ENCODE results near the gene ARHGEF16. TPM values are rescaled to one million over a fixed set of nuclear protein-coding genes. Genes with fewer than 3 reads are reported as not detected.

ARHGEF16 gene
- total RNA-seq, 4 donors from 2014 or later = 8.4 to 24.6 (median 22.4) TPM

- Histone ChIP-seq H3K4me3 (no peak overlapping the region), H3K27me3 (no peaks in the 10 kb centered on the region), H3K27ac (no peak overlapping the region), H3K9me3 (peaks cover 0 to 11% (median 0%) of the 10 kb centered on the region in 3 donors), H3K4me1 (peaks cover 7 to 25% (median 9%) of the 10 kb centered on the region in 3 donors), H3K36me3 (peaks cover 0 to 47% (median 0%) of the 10 kb centered on the region in 3 donors)
- DNase-seq = no peak
- TF ChIP-seq, protein P1, sequence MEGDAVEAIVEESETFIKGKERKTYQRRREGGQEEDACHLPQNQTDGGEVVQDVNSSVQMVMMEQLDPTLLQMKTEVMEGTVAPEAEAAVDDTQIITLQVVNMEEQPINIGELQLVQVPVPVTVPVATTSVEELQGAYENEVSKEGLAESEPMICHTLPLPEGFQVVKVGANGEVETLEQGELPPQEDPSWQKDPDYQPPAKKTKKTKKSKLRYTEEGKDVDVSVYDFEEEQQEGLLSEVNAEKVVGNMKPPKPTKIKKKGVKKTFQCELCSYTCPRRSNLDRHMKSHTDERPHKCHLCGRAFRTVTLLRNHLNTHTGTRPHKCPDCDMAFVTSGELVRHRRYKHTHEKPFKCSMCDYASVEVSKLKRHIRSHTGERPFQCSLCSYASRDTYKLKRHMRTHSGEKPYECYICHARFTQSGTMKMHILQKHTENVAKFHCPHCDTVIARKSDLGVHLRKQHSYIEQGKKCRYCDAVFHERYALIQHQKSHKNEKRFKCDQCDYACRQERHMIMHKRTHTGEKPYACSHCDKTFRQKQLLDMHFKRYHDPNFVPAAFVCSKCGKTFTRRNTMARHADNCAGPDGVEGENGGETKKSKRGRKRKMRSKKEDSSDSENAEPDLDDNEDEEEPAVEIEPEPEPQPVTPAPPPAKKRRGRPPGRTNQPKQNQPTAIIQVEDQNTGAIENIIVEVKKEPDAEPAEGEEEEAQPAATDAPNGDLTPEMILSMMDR (IDR thresholded peaks at IDR 0.05) = peak; percentile 97 to 100 (median 98)
- no peak for TF ChIP-seq POLR2A (IDR thresholded peaks at IDR 0.05)
- 0 to 9% methylated on average over 3 to 18 of the region's 41 CpGs for WGBS, 2 donors
- intact Hi-C loops (cut with DNase I) = loop anchor here (5.0 to 10.0 kb wide), 2 partner anchors 126 to 233 kb away; no protein-coding TSS in a partner anchor
Observed at GRCh38 chr1:3491291-3492246, 37.1 kb downstream of the ARHGEF16 start.

DNA sequence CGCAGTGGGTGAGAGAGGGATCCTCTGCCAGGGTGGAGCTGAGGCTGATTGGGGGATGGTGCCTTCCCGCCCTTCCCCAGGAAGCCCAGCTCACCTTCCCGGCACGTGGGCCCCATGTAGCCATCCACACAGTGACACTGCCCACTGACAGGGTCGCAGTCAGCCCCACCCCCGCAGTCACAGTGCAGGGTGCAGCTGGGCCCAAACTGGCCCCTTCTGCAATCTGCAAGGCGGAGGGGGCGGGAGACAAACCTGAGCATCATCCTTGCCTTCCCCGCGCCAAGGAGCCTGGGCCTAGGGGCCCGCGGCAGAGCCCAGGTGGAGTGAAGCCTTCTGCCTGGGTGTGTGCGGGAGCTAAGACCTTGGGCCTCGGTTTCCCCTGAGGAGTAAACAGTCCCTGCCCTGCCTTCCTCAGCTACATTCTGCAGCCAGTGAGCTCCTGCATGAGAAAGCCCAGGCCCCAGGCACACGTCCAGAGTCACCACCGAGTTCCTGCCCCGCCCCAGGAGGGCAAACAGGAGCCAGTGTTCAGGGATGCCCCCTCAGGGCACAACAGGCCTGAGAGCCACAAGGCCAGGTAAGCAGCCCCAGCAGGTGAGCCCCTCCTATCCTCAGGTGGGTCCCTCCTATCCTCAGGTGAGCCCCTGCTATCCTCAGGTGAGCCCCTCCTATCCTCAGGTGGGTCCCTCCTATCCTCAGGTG lies 38.2 kb downstream of the ARHGEF16 start:
- TF ChIP-seq, protein P1 (IDR thresholded peaks at IDR 0.05) = no peak
- TF ChIP-seq POLR2A (IDR thresholded peaks at IDR 0.05) = no peak
- H3K27ac ChIP-seq = no peak overlapping the region
- no peaks in the 10 kb centered on the region for H3K27me3 ChIP-seq
- H3K9me3 ChIP-seq = peaks cover 0 to 11% (median 0%) of the 10 kb centered on the region in 3 donors
- 44 to 56% methylated on average over 3 to 4 of the region's 17 CpGs for WGBS, 2 donors
- H3K4me1 ChIP-seq = peaks cover 7 to 25% (median 9%) of the 10 kb centered on the region in 3 donors
- H3K4me3 ChIP-seq = no peak overlapping the region
- no peak for DNase-seq
- intact Hi-C loops (cut with DNase I) = loop anchor here (5.0 to 10.0 kb wide), 2 partner anchors 125 to 232 kb away; no protein-coding TSS in a partner anchor
- H3K36me3 ChIP-seq = peaks cover 0 to 58% (median 0%) of the 10 kb centered on the region in 3 donors

DNA sequence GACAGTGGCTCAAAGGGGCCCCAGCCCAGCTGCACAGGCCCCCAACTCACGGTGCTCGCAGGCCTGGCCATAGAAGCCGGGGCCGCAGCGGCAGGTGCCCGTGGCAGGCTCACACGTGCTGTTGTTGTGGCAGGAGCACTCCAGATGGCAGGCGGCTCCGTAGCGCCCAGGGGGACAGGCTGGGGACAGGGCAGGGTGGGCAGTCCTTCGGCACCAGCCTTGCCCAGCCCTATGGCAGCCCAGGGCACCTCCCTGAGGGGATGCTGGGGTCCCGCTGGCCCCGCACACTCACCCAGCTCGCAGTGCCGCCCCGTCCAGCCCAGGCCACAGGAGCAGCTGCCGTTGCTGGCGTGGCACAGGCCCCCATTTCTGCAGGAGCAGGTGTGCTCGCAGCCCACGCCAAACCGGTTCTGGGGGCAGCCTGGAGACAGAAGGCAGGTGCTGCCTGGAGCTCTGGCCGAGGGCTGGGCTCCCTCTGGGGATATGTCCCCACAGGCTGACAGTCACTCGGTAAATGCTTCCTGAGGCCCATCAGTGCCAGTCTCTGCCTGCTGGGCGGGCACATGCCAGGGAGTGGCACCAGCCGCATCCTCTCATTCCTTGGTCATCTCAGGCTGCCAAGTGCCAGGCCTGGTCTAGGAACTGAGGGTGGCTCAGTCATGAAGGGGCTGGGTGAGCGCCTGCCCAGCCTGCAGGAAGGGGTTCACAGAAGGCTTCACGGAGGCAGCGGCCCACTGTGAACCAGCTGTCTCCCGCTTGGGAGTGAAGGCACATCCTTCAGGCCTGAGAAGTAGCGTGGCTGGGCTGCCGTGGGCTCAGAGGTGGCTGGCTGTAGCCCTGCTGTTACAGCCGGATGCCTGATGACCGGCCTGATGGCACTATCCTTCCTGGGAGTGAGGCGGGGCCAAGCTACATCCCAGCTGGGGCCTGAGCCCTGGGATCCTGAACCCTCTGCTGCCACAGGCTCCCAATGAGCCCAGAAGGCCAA lies 40.1 kb downstream of the ARHGEF16 start:
- no peaks in the 10 kb centered on the region for H3K27me3 ChIP-seq
- H3K27ac ChIP-seq = no peak overlapping the region
- H3K36me3 ChIP-seq = peaks cover 0 to 66% (median 0%) of the 10 kb centered on the region in 3 donors
- intact Hi-C loops (cut with DNase I) = loop anchor here (5.0 to 10.0 kb wide), 2 partner anchors 123 to 230 kb away; no protein-coding TSS in a partner anchor
- H3K4me3 ChIP-seq = no peak overlapping the region
- peaks cover 7 to 25% (median 9%) of the 10 kb centered on the region in 3 donors for H3K4me1 ChIP-seq
- DNase-seq = no peak
- TF ChIP-seq POLR2A (IDR thresholded peaks at IDR 0.05) = no peak
- TF ChIP-seq, protein P1 (IDR thresholded peaks at IDR 0.05) = no peak
- WGBS, 2 donors = 60 to 100% methylated on average over 1 to 2 of the region's 34 CpGs
- no peaks in the 10 kb centered on the region for H3K9me3 ChIP-seq

DNA sequence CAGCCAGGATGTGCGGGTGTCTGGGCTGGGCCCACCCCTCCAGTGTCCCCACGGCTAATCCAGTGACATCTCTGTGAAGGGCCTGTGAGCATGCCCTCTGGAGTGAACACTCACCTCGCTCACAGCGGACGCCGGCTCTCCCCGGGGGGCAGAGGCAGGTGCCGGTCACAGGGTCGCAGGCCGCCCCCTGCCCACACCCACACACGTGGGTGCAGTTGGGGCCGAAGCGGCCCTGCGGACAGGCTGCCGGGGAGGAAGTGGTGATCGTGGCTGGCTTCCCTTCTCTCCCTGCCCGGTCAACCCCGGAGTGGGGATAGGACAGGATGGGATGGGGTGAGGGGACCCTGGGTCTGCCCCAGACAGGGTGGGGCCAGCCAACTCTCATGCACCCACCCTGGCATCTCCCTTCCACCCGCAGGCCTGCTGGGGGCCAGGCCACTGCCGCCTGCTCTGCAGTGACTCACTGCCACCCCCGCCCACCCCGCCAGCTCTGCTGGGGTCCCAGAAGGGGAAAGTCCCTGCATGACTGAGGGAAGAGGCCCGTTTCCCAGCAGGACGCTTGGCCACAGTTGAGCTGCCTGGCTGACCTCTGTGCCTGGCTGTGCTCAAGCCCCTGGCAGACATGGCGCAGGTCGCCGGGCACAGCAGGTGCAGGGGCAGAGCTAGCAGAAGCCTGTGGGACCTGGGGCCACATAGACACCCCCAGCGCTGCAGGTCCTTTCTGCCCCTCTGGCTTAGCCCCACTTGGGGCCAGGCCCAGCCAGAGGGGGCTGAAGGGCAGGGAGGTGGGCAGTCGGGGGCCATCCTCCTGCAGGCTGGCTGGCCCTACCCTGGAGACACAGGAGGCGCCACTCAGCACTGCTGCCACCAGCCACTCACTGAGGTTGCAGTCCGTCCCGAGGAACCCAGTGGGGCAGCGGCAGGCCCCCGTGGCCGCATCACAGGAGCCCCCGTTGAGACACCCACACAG lies 41.6 kb downstream of the ARHGEF16 start:
- Histone ChIP-seq H3K9me3 (no peaks in the 10 kb centered on the region), H3K4me1 (peaks cover 7 to 21% (median 9%) of the 10 kb centered on the region in 3 donors), H3K27ac (no peak overlapping the region), H3K27me3 (no peaks in the 10 kb centered on the region), H3K36me3 (peaks cover 0 to 70% (median 0%) of the 10 kb centered on the region in 3 donors), H3K4me3 (no peak overlapping the region)
- intact Hi-C loops (cut with DNase I) = loop anchor here (10.0 kb wide), 1 partner anchor 229 kb away; no protein-coding TSS in a partner anchor
- TF ChIP-seq POLR2A (IDR thresholded peaks at IDR 0.05) = no peak
- TF ChIP-seq, protein P1 (IDR thresholded peaks at IDR 0.05) = no peak
- 56% methylated on average over 5 of the region's 36 CpGs; no CpG with 5 or more reads in 1 of the 2 donors for WGBS, 2 donors
- no peak for DNase-seq

Data from esophagus squamous epithelium (tissue), 5 donors.